Limb (tissue), 2 donors: ENCODE data around the gene MEGF10.
A peak's percentile ranks its signal among the peaks of the same experiment; 100 is the strongest.
"Not testable (repeated sequence)": the region's sequence is repeated elsewhere in the genome, so short reads cannot be mapped to it uniquely, and the experiment has no call there.

Experiments
- DNase-seq, 2 donors: peaks; one replicate each; pipeline ENCODE4 v3.0.0-alpha.2; 2016; ENCODE audit errors: extremely low spot score in 2 of 2

MEGF10 gene

GRCh38 chr5:127290019-127290945 is at the start of gene MEGF10:
Gene MEGF10 (plus strand): TSS chr5:127290796. CDS start chr5:127331309, 40,513 bp downstream.
- peak; percentile 80 to 89 for DNase-seq

GRCh38 chr5:127243011-127243410 is 47.6 kb upstream of the MEGF10 start:
- DNase-seq: peak in 1 of 2 donors; percentile 30

GRCh38 chr5:127254729-127255284 is 35.8 kb upstream of the MEGF10 start:
- DNase-seq: no peak

GRCh38 chr5:127256886-127257597 is 33.6 kb upstream of the MEGF10 start:
- no peak for DNase-seq

GRCh38 chr5:127260686-127261085 is 29.9 kb upstream of the MEGF10 start:
- no peak for DNase-seq

GRCh38 chr5:127265473-127265872 is 25.1 kb upstream of the MEGF10 start:
- not testable (repeated sequence) for DNase-seq

- not testable (repeated sequence) for DNase-seq
Observed at GRCh38 chr5:127268342-127268741, 22.3 kb upstream of the MEGF10 start.

GRCh38 chr5:127270713-127271112 is 19.9 kb upstream of the MEGF10 start:
- DNase-seq: not testable (repeated sequence)

GRCh38 chr5:127275641-127276193 is 14.9 kb upstream of the MEGF10 start:
- no peak for DNase-seq

GRCh38 chr5:127280491-127281220 is 9.9 kb upstream of the MEGF10 start:
- no peak for DNase-seq

GRCh38 chr5:127281609-127282008 is 9.0 kb upstream of the MEGF10 start:
- DNase-seq: no peak

GRCh38 chr5:127288676-127289075 is 1.9 kb upstream of the MEGF10 start:
- no peak for DNase-seq

- no peak for DNase-seq
Observed at GRCh38 chr5:127290946-127291693, 524 bp downstream of the MEGF10 start.

GRCh38 chr5:127292030-127292735 is 1.6 kb downstream of the MEGF10 start:
- DNase-seq: no peak

- DNase-seq: no peak
Observed at GRCh38 chr5:127293373-127293772, 2.8 kb downstream of the MEGF10 start.

- no peak for DNase-seq
Observed at GRCh38 chr5:127294829-127295228, 4.2 kb downstream of the MEGF10 start.

- no peak for DNase-seq
Observed at GRCh38 chr5:127295454-127295853, 4.9 kb downstream of the MEGF10 start.

GRCh38 chr5:127296321-127296720 is 5.7 kb downstream of the MEGF10 start:
- DNase-seq: no peak

GRCh38 chr5:127296894-127297293 is 6.3 kb downstream of the MEGF10 start:
- not testable (repeated sequence) for DNase-seq
